WTC11 (cell line): ENCODE measurements around the gene CDH13.

ENCODE experiments used
- ATF6 ChIP-seq: sonication (generic); formaldehyde crosslinking; IDR thresholded peaks from 2 replicates; pipeline ENCODE4 v1.8.1; 2023; ENCODE audit warnings: mild to moderate bottlenecking, missing genetic modification reagents
- JAZF1 ChIP-seq: fragments of 250-450 bp; sonication (Bioruptor Pico); IDR thresholded peaks from 2 replicates; pipeline ENCODE4 v1.9.0; 2021; ENCODE audit warnings: moderate library complexity, mild to moderate bottlenecking, inconsistent platforms
- TCF7 ChIP-seq: sonication (generic); formaldehyde crosslinking; IDR thresholded peaks from 2 replicates; pipeline ENCODE4 v1.8.0; 2022; ENCODE audit warnings: mild to moderate bottlenecking, low read depth, missing genetic modification reagents, moderate library complexity

- no peak for TF ChIP-seq TCF7 (CRISPR knock-in tag)
- no peak for TF ChIP-seq JAZF1 (CRISPR knock-in tag)
- TF ChIP-seq ATF6 (CRISPR knock-in tag), result no peak
Measured at GRCh38 chr16:83698964-83699363, 1072.2 kb downstream of the CDH13 start.
